Measurements from ENCODE around the gene TPST1. TPM values are rescaled to one million over a fixed set of nuclear protein-coding genes. Genes with fewer than 3 reads are reported as not detected.

Gene TPST1
- total RNA-seq, 1 experiment from 2014 or later: 14.9 TPM

DNA sequence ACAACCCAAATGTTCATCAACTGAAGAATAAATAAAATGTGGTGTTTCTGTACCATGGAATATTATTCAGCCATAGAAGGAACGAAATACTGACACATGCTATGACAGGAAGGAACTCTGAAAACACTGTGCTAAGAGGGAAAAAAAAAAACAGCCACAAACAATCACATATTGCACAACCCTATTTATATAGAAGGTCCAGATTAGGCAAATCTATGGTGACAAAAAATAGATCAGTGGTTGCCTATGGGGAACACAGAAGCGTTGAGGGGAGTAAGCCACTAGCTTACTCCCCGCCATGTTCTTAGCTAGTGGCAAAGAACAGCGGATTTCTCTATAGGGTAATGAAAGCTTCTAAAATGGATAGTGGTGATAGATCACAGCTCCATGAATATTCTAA is 198.4 kb downstream of the TPST1 start:
- H3K79me2 ChIP-seq (ENCODE audit: low read depth): no peaks in the 10 kb centered on the region
- TF ChIP-seq, protein P1, sequence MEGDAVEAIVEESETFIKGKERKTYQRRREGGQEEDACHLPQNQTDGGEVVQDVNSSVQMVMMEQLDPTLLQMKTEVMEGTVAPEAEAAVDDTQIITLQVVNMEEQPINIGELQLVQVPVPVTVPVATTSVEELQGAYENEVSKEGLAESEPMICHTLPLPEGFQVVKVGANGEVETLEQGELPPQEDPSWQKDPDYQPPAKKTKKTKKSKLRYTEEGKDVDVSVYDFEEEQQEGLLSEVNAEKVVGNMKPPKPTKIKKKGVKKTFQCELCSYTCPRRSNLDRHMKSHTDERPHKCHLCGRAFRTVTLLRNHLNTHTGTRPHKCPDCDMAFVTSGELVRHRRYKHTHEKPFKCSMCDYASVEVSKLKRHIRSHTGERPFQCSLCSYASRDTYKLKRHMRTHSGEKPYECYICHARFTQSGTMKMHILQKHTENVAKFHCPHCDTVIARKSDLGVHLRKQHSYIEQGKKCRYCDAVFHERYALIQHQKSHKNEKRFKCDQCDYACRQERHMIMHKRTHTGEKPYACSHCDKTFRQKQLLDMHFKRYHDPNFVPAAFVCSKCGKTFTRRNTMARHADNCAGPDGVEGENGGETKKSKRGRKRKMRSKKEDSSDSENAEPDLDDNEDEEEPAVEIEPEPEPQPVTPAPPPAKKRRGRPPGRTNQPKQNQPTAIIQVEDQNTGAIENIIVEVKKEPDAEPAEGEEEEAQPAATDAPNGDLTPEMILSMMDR (conservative IDR thresholded peaks at IDR 0.05): no peak
- no peak for TF ChIP-seq EZH2 (IDR thresholded peaks at IDR 0.05; ENCODE audit: low read depth)
- no peak overlapping the region for H2AFZ ChIP-seq
- H3K4me2 ChIP-seq: no peak overlapping the region
- no peaks in the 10 kb centered on the region for H3K4me1 ChIP-seq (replicated peaks; ENCODE audit: insufficient read depth)
- no TSS peak for BruUV-seq (replicated peaks)
- intact Hi-C loops (cut with micrococcal nuclease; ENCODE audit: unreplicated experiment): no loop called here
- H3K27ac ChIP-seq: no peak overlapping the region
- CTCF ChIA-PET: no interaction called here
- no peak overlapping the region for H3K4me3 ChIP-seq
- no peaks in the 10 kb centered on the region for H3F3A ChIP-seq (ENCODE audit: insufficient read depth, low read depth)
- H4K20me1 ChIP-seq (ENCODE audit: insufficient read depth): no peaks in the 10 kb centered on the region
- no peaks in the 10 kb centered on the region for H3K9me2 ChIP-seq (ENCODE audit: insufficient read depth)
- POLR2A ChIA-PET (ENCODE audit: unreplicated experiment): no interaction called here
- no peaks in the 10 kb centered on the region for H3K27me3 ChIP-seq (ENCODE audit: insufficient read depth, low read depth)
- no peaks in the 10 kb centered on the region for H3K36me3 ChIP-seq (ENCODE audit: low read depth)
- no peak for DNase-seq
- no peaks in the 10 kb centered on the region for H3K9me3 ChIP-seq (ENCODE audit: insufficient read depth, low read depth)

DNA sequence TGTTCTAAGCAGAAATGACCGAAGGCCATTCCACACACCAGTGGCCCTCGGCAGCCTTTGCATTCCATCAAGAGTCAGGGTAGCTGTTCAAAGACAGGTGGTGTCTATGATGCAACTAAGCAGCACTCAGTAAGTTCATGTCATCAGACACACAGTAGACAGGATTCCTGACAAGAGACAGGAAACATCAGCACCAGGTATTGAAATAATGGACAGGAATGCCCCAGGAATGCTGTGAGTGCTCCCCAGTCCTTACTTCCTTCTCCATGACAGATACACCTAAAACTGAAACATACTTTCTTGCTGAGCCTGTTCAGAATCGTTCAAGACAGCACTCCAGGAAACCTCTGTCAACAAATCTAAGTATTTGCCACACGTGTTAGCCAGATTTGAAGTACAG is 204.4 kb downstream of the TPST1 start:
- Histone ChIP-seq H3K9me2 (ENCODE audit: insufficient read depth) (no peaks in the 10 kb centered on the region), H3K27ac (no peak overlapping the region), H3K9me3 (ENCODE audit: insufficient read depth, low read depth) (no peaks in the 10 kb centered on the region), H3K79me2 (ENCODE audit: low read depth) (no peaks in the 10 kb centered on the region), H4K20me1 (ENCODE audit: insufficient read depth) (no peaks in the 10 kb centered on the region), H3K36me3 (ENCODE audit: low read depth) (no peaks in the 10 kb centered on the region), H3K27me3 (ENCODE audit: insufficient read depth, low read depth) (no peaks in the 10 kb centered on the region), H3F3A (ENCODE audit: insufficient read depth, low read depth) (no peaks in the 10 kb centered on the region), H2AFZ (no peak overlapping the region), H3K4me2 (no peak overlapping the region), H3K4me1 (replicated peaks; ENCODE audit: insufficient read depth) (peaks cover 7% of the 10 kb centered on the region), H3K4me3 (no peak overlapping the region)
- intact Hi-C loops (cut with micrococcal nuclease; ENCODE audit: unreplicated experiment): no loop called here
- CTCF ChIA-PET: no interaction called here
- TF ChIP-seq, protein P1 (conservative IDR thresholded peaks at IDR 0.05): no peak
- no TSS peak for BruUV-seq (replicated peaks)
- POLR2A ChIA-PET (ENCODE audit: unreplicated experiment): no interaction called here
- DNase-seq: peak in 1 of 2 experiments; percentile 41

Other genes starting within 250 kb of the TPST1 start
- gene GUSB, start 223.1 kb upstream of the TPST1 start, total RNA-seq (2021): 59.8 and 80.8 TPM in 2 replicates
- gene ASL, start 129.5 kb upstream of the TPST1 start, total RNA-seq (2021): 19.0 and 30.5 TPM in 2 replicates
- gene CRCP, start 90.5 kb upstream of the TPST1 start, total RNA-seq (2021): 32.4 and 37.1 TPM in 2 replicates

Measured in PC-9 (cell line).